ENCODE results near the gene MTR.
"Not testable (repeated sequence)": the region's sequence is repeated elsewhere in the genome, so short reads cannot be mapped to it uniquely, and the experiment has no call there.

The MTR gene

GRCh38 chr1:236893626-236894545 is 98.8 kb downstream of the MTR start:
- no peak for DNase-seq (ENCODE audit: low spot score)
- in situ Hi-C loops (cut with MboI; ENCODE audit: low pct_unique_long_range_greater_than_20kb, low sequenced_read_pairs, unreplicated experiment): no loop called here
- no peak for TF ChIP-seq CTCF (IDR thresholded peaks at IDR 0.05; ENCODE audit: extremely low read depth, insufficient read depth, missing control alignments)

- in situ Hi-C loops (cut with MboI; ENCODE audit: low pct_unique_long_range_greater_than_20kb, low sequenced_read_pairs, unreplicated experiment): no loop called here
- TF ChIP-seq CTCF (IDR thresholded peaks at IDR 0.05; ENCODE audit: extremely low read depth, insufficient read depth, missing control alignments): no peak
- DNase-seq (ENCODE audit: low spot score): no peak
Measured at GRCh38 chr1:236895665-236896387, 100.7 kb downstream of the MTR start.

GRCh38 chr1:236896716-236897115 is 101.6 kb downstream of the MTR start:
- DNase-seq (ENCODE audit: low spot score): no peak
- in situ Hi-C loops (cut with MboI; ENCODE audit: low pct_unique_long_range_greater_than_20kb, low sequenced_read_pairs, unreplicated experiment): no loop called here
- TF ChIP-seq CTCF (IDR thresholded peaks at IDR 0.05; ENCODE audit: extremely low read depth, insufficient read depth, missing control alignments): no peak

- in situ Hi-C loops (cut with MboI; ENCODE audit: low pct_unique_long_range_greater_than_20kb, low sequenced_read_pairs, unreplicated experiment): no loop called here
- no peak for DNase-seq (ENCODE audit: low spot score)
- TF ChIP-seq CTCF (IDR thresholded peaks at IDR 0.05; ENCODE audit: extremely low read depth, insufficient read depth, missing control alignments): no peak
Measured at GRCh38 chr1:236904892-236905741, 110.0 kb downstream of the MTR start.

GRCh38 chr1:236907205-236907604 is 112.1 kb downstream of the MTR start:
- no peak for TF ChIP-seq CTCF (IDR thresholded peaks at IDR 0.05; ENCODE audit: extremely low read depth, insufficient read depth, missing control alignments)
- in situ Hi-C loops (cut with MboI; ENCODE audit: low pct_unique_long_range_greater_than_20kb, low sequenced_read_pairs, unreplicated experiment): no loop called here
- DNase-seq (ENCODE audit: low spot score): no peak

- TF ChIP-seq CTCF (IDR thresholded peaks at IDR 0.05; ENCODE audit: extremely low read depth, insufficient read depth, missing control alignments): no peak
- in situ Hi-C loops (cut with MboI; ENCODE audit: low pct_unique_long_range_greater_than_20kb, low sequenced_read_pairs, unreplicated experiment): no loop called here
- no peak for DNase-seq (ENCODE audit: low spot score)
Measured at GRCh38 chr1:236908669-236909068, 113.6 kb downstream of the MTR start.

- DNase-seq (ENCODE audit: low spot score): not testable (repeated sequence)
Measured at GRCh38 chr1:236911047-236911446, 116.0 kb downstream of the MTR start.

More at GRCh38 chr1:236911047-236911446, 116.0 kb downstream of the MTR start:
- in situ Hi-C loops (cut with MboI; ENCODE audit: low pct_unique_long_range_greater_than_20kb, low sequenced_read_pairs, unreplicated experiment): not testable (repeated sequence)
